GM19193 (cell line): ENCODE measurements around the gene KHDC1.

Experiments
- POLR2A ChIP-seq: IDR thresholded peaks from 4 replicates; pipeline ENCODE4 v1.6.1; 2011; ENCODE audit not compliant: insufficient read depth, insufficient read length; ENCODE audit errors: extremely low read depth

The KHDC1 gene

GRCh38 chr6:73203098-73203497 is 59.9 kb downstream of the KHDC1 start:
- TF ChIP-seq POLR2A = no peak

- TF ChIP-seq POLR2A = no peak
Measured at GRCh38 chr6:73200735-73201134, 62.3 kb downstream of the KHDC1 start.

DNA sequence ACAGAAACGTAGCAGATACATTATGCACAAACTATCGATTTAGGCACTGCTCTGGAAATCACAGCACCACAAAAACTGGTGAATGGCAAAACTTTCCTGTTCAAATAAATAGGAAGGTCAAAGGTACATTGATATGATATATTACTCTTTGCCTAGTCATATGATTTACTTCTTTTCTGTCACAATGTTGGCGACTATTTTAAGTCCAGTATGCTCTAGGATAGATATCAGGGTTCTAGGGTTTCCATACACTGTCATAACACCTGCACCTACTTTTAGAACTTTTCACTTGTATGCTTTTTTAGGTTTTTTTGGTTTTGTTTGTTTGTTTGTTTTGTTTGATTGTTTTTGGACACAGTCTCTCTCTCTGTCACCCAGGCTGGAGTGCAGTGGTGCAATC is 62.7 kb downstream of the KHDC1 start:
- no peak for TF ChIP-seq POLR2A

DNA sequence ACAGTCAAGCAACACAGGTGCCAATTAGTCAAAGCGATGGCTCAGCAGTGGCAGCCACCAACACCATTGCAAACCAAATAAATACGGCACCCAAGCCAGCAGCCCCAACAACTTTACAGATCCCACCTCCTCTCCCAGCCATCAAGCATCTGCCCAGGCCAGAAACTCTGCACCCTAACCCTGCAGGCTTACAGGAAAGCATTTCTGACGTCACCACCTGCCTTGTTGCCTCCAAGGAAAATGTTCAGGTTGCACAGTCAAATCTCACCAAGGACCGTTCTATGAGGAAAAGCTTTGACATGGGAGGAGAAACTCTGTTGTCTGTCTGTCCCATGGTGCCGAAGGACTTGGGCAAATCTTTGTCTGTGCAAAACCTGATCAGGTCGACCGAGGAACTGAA is 68.3 kb downstream of the KHDC1 start:
- no peak for TF ChIP-seq POLR2A
